ENCODE results near the gene NTM.

NTM gene

GRCh38 chr11:132310390-132311375 lies 940.3 kb downstream of the NTM start:
- no peak overlapping the region for H3K27ac ChIP-seq
- TF ChIP-seq CTCF (IDR thresholded peaks at IDR 0.05) (no peak), ZFX (IDR thresholded peaks at IDR 0.05; ENCODE audit: borderline replicate concordance) (no peak)

DNA sequence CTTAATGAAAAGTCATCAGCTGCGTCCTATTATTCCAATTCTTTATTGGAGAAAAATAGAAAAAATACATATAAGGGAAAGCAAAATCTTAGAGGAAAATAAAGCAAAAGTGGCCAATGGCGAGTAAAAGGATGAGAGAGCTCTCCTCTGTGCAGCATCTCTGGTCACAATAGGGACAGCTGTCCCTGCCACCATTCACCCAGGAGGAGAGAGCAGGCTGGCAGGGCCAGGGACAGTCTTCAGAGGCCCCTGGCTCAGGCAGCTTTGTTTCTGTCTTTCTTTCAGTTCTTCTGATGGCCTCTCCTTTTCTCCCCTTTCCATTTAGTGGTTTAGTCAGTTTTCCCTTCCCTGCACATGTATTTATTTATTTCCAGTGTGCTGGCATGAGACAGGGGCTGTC lies 941.3 kb downstream of the NTM start:
- no peak for TF ChIP-seq ZFX (IDR thresholded peaks at IDR 0.05; ENCODE audit: borderline replicate concordance)
- no peak for TF ChIP-seq CTCF (IDR thresholded peaks at IDR 0.05)

DNA sequence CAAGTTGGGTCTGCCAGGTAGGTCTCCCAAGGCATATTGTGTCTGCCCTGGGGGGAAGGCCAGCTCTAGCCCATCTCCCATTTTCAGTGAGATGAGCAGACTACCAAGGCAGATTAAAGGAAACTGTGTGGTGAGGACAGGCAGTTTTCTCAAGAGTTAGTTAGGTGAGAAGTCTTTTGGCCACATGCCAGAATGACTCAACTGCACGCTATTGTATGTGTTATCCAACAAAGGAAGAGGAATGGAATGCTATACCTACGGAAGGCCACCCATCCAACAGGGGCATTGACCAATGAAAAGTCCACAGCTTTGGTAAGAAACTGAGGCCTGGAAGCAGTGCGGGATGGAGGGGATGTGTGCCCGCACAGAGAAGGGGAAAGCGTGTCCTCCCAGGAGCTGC lies 941.7 kb downstream of the NTM start:
- no peak for TF ChIP-seq CTCF (IDR thresholded peaks at IDR 0.05)
- TF ChIP-seq ZFX (IDR thresholded peaks at IDR 0.05; ENCODE audit: borderline replicate concordance), result no peak
- no peak overlapping the region for H3K27ac ChIP-seq

More for the DNA sequence above, 941.3 kb downstream of the NTM start:
- no peak overlapping the region for H3K27ac ChIP-seq

- TF ChIP-seq CTCF (IDR thresholded peaks at IDR 0.05) (peak; percentile 83), ZFX (IDR thresholded peaks at IDR 0.05; ENCODE audit: borderline replicate concordance) (no peak)
- H3K27ac ChIP-seq, result no peak overlapping the region
These were observed 942.3 kb downstream of the NTM start for GRCh38 chr11:132312701-132313111.

DNA sequence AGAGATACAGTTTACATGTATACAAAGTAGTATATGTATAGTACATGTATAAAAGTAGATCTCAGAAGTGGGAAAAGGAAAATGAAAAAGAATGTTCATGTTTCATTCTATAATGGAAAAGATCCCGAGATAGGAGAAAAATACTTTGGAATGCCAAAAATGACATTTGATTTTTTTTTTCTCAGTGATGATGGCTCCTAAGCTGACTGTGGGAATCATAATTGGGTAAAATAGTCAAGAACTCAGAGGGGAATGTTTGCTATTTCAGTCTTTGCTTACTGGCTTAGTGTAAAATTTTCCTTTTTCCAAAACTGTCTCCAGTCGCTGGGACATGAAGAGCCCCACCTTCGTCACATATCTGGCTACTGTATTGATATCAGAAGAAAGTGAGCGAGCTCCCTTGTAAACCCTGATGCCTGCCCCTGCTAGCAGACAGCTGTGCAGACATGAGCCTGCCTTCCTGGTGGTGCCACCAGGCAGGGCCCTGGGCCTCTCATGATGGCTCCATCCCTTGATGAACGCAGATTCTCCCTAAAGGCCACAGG lies 944.6 kb downstream of the NTM start:
- no peak for TF ChIP-seq CTCF (IDR thresholded peaks at IDR 0.05)
- TF ChIP-seq ZFX (IDR thresholded peaks at IDR 0.05; ENCODE audit: borderline replicate concordance), result no peak
- no peak overlapping the region for H3K27ac ChIP-seq

GRCh38 chr11:132315696-132316095 lies 945.3 kb downstream of the NTM start:
- no peak overlapping the region for H3K27ac ChIP-seq
- TF ChIP-seq CTCF (IDR thresholded peaks at IDR 0.05) (no peak), ZFX (IDR thresholded peaks at IDR 0.05; ENCODE audit: borderline replicate concordance) (no peak)
